Glutamatergic neuron (in vitro differentiated cells): Measurements from ENCODE around the gene KCNN1. TPM values are rescaled to one million over a fixed set of nuclear protein-coding genes. Genes with fewer than 3 reads are reported as not detected.

Experiments used
- DNase-seq: peaks from one replicate; pipeline ENCODE4 v3.0.0; 2022
- H3K27ac Mint-ChIP-seq: one replicate; pipeline ENCODE4 v1.8.0; 2020; ENCODE audit warnings: mild to moderate bottlenecking, mixed read lengths, inconsistent platforms; ENCODE audit not compliant: unreplicated experiment
- H3K27me3 Mint-ChIP-seq: one replicate; pipeline ENCODE4 v1.8.0; 2020; ENCODE audit warnings: mild to moderate bottlenecking, moderate library complexity, mixed read lengths, inconsistent platforms; ENCODE audit not compliant: unreplicated experiment
- H3K36me3 Mint-ChIP-seq: one replicate; pipeline ENCODE4 v1.8.0; 2020; ENCODE audit warnings: mild to moderate bottlenecking, mixed read lengths, inconsistent platforms; ENCODE audit not compliant: unreplicated experiment
- H3K4me1 Mint-ChIP-seq: one replicate; pipeline ENCODE4 v1.8.0; 2020; ENCODE audit warnings: mild to moderate bottlenecking, low read depth, mixed read lengths, inconsistent platforms; ENCODE audit not compliant: unreplicated experiment
- H3K4me3 Mint-ChIP-seq: one replicate; pipeline ENCODE4 v1.8.0; 2020; ENCODE audit warnings: mild to moderate bottlenecking, mixed read lengths, inconsistent platforms; ENCODE audit not compliant: unreplicated experiment
- H3K9me3 Mint-ChIP-seq: one replicate; pipeline ENCODE4 v1.8.0; 2020; ENCODE audit warnings: mild to moderate bottlenecking, moderate library complexity, mixed read lengths, inconsistent platforms; ENCODE audit not compliant: unreplicated experiment
- total RNA-seq: library from RNA; stranded (reverse); fragmentation: NEBNext Ultra II Directional; extraction: Animal tissue kit (Norgen Biotek cat#: 25700); gene quantifications from one replicate; pipeline ENCODE4 v1.2.1, GENCODE V29; 2021; ENCODE audit not compliant: unreplicated experiment
- TF ChIP-seq, protein P1 (sequence below): fragments of 200-600 bp; sonication (generic); IDR thresholded peaks from one replicate; pipeline ENCODE4 v1.5.0; 2021; ENCODE audit not compliant: partially characterized antibody, unreplicated experiment

KCNN1 gene
- total RNA-seq, 1 donor from 2014 or later: 91.1 TPM

GRCh38 chr19:17948514-17948900, 18.4 kb upstream of the KCNN1 start:
- H3K27me3 Mint-ChIP-seq: peaks cover 28% of the 10 kb centered on the region
- TF ChIP-seq, protein P1, sequence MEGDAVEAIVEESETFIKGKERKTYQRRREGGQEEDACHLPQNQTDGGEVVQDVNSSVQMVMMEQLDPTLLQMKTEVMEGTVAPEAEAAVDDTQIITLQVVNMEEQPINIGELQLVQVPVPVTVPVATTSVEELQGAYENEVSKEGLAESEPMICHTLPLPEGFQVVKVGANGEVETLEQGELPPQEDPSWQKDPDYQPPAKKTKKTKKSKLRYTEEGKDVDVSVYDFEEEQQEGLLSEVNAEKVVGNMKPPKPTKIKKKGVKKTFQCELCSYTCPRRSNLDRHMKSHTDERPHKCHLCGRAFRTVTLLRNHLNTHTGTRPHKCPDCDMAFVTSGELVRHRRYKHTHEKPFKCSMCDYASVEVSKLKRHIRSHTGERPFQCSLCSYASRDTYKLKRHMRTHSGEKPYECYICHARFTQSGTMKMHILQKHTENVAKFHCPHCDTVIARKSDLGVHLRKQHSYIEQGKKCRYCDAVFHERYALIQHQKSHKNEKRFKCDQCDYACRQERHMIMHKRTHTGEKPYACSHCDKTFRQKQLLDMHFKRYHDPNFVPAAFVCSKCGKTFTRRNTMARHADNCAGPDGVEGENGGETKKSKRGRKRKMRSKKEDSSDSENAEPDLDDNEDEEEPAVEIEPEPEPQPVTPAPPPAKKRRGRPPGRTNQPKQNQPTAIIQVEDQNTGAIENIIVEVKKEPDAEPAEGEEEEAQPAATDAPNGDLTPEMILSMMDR: no peak
- H3K27ac Mint-ChIP-seq: peak overlapping the region; percentile 99

DNA sequence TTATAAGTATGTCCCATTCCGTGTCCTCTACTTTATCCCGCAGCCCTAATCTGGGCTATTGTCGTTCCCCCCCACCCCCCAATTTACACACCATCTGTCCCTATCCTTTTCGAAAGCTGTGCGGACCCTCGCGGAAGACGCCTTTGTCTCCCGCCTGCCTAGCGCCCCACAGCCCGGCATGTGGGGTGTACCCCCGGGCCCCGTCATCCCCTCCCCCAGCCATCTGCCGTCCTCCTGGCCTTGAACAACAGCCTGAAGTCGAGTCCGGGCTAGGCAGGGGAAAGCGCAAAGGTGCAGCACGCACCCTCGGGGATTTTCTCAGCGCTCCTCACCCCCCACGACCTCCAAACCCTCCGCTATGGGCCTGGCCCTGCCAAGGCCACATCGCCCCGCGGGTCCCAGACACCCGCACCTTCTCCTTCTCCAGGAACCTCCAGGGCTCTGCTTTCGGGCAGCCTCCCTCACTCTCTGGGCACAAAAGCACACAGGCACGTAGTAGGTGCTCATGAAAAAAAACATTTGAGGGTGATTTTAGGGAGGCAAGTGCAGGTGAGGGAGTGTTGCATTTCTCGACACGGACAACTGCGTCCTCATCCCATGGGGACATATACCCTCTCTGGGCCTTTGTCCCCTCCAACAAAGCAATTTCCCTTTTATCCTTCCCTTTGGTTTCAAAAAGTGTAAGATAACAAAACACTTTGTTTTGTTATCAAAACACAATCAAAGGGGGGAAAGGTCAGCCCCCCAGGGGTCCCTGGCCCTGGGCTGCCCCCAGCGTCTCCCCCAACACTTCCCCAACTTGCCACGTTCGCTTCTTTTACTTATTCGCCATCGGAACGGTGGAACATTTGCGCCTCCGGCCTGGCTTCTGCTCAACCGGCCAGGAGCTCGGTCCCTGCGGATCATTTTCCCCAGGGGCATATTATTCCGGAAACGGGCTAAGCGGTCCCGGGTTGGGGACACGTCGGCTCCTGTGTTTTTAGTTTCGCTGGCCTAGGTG, 17.7 kb upstream of the KCNN1 start:
- Mint-ChIP-seq H3K36me3 (no peaks in the 10 kb centered on the region), H3K27ac (peak overlapping the region; percentile 99), H3K4me1 (peaks cover 19% of the 10 kb centered on the region), H3K4me3 (peak overlapping the region; percentile 91), H3K9me3 (peaks cover 16% of the 10 kb centered on the region), H3K27me3 (peaks cover 31% of the 10 kb centered on the region)
- TF ChIP-seq, protein P1: no peak
- DNase-seq: peak; percentile 73

More at GRCh38 chr19:17948514-17948900, 18.4 kb upstream of the KCNN1 start:
- H3K4me1 Mint-ChIP-seq: peaks cover 15% of the 10 kb centered on the region
- H3K36me3 Mint-ChIP-seq: no peaks in the 10 kb centered on the region
- H3K9me3 Mint-ChIP-seq: peaks cover 16% of the 10 kb centered on the region
- peak; percentile 73 for DNase-seq
- H3K4me3 Mint-ChIP-seq: peak overlapping the region; percentile 91

GRCh38 chr19:17949956-17950309, 17.0 kb upstream of the KCNN1 start:
- Mint-ChIP-seq H3K36me3 (no peaks in the 10 kb centered on the region), H3K9me3 (peaks cover 16% of the 10 kb centered on the region), H3K27me3 (peaks cover 28% of the 10 kb centered on the region), H3K4me3 (peak overlapping the region; percentile 91), H3K4me1 (peaks cover 19% of the 10 kb centered on the region), H3K27ac (peak overlapping the region; percentile 99)
- no peak for DNase-seq
- TF ChIP-seq, protein P1: no peak

DNA sequence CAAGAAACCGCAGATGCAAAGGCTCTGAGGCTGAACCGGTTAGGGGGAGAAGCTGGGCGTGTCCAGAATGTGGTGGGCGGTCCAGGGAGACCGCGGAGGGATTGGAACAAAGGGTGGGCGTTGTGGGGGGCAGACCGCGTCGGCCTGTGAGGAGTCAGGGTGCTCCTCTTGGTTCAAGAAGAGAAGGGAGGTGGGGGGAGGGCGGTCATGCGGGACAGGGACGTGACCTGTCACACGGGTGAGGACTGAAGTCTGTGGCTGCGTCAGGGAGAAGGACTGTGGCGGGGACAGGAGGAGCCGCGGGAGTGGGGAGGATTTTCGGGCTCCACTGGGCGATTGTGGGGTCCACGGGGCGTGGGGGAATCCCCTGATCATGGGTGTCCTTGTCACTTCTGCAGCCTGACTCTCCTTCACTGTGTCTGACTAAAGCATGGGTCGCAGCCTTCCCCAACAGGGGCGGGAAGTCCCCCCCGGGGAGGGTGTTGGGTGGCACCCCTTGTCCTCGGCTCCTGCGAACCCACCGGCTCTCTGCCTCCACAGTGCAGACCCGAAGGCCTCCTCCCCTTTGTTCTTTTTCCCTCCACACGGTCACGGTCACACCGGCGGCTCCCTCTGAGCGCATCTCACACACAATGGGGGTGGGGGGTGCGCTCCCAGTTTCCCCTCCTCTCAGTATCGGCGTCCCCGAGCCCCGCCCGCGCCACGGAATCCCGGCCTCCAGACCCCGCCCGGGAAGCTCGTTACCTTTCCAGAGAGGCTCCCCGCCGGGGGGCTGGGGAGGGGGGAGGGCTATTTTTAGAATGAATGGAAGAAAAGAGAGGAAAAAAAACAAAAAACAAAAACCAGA, 16.4 kb upstream of the KCNN1 start:
- peak overlapping the region; percentile 99 for H3K27ac Mint-ChIP-seq
- H3K27me3 Mint-ChIP-seq: peaks cover 28% of the 10 kb centered on the region

More for the DNA sequence above, 16.4 kb upstream of the KCNN1 start:
- Mint-ChIP-seq H3K4me3 (peak overlapping the region; percentile 91), H3K36me3 (no peaks in the 10 kb centered on the region), H3K4me1 (peaks cover 19% of the 10 kb centered on the region), H3K9me3 (peaks cover 16% of the 10 kb centered on the region)
- TF ChIP-seq, protein P1: no peak
- DNase-seq: peak; percentile 80
